ENCODE measurements around the gene MMP25.

GRCh38 chr16:3088925-3089716, 42.8 kb downstream of the MMP25 start:
- TF ChIP-seq TAF1 (IDR thresholded peaks at IDR 0.05; ENCODE audit: borderline replicate concordance, low read depth, low read length) (no peak), POLR2A (IDR thresholded peaks at IDR 0.05; ENCODE audit: low read depth, low read length) (no peak)
